Panc1 (cell line): ENCODE measurements around the gene DIABLO. TPM values are rescaled to one million over a fixed set of nuclear protein-coding genes. Genes with fewer than 3 reads are reported as not detected.

Source experiments
- ATAC-seq: fragments of 200-7000 bp; cut with Tn5 transposase; 2 replicates; pipeline ENCODE4 v1.9.1; 2020; ENCODE audit warnings: mild to moderate bottlenecking, moderate library complexity
- BruUV-seq: library from RNA; stranded (reverse); fragments of 400-500 nt; replicated peaks from 2 replicates; lab custom pipeline; 2021; lab: Mats Ljungman, UMichigan
- CTCF ChIA-PET: fragments of 300-600 bp; sonication (Branson Sonifier 250); formaldehyde crosslinking; loops from one replicate; lab custom pipeline; 2022; ENCODE audit warnings: antibody characterized with exemption; lab: Charles Lee
- POLR2A ChIA-PET: fragments of 300-600 bp; sonication (Branson Sonifier 250); formaldehyde crosslinking; loops from one replicate; lab custom pipeline; 2022; ENCODE audit warnings: antibody characterized with exemption; lab: Charles Lee
- DNase-seq: peaks from one replicate; pipeline ENCODE4 v3.0.0-alpha.2; 2010; ENCODE audit warnings: low read depth, low spot score
- H3K27ac ChIP-seq: 2 replicates; pipeline ENCODE4 v1.5.1; 2011; ENCODE audit warnings: mild to moderate bottlenecking, low read length, inconsistent platforms
- H3K27me3 ChIP-seq: fragments of 200-500 bp; sonication (Bioruptor generic); 2 replicates; pipeline ENCODE4 v1.6.0; 2014; ENCODE audit warnings: low read length, inconsistent platforms; ENCODE audit not compliant: control insufficient read depth, insufficient read depth
- H3K36me3 ChIP-seq: fragments of 200-500 bp; sonication (Bioruptor generic); 2 replicates; pipeline ENCODE4 v1.5.1; 2014; ENCODE audit warnings: inconsistent platforms, mild to moderate bottlenecking, low read length, moderate library complexity; ENCODE audit not compliant: control insufficient read depth, insufficient read depth
- H3K4me1 ChIP-seq: 2 replicates; pipeline ENCODE4 v1.5.1; 2011; ENCODE audit warnings: inconsistent platforms, mild to moderate bottlenecking, low read length, moderate library complexity; ENCODE audit not compliant: control insufficient read depth, insufficient read depth
- H3K4me3 ChIP-seq, 2 experiments: 2 replicates each; pipeline ENCODE4 v1.5.1; 2011 to 2012; ENCODE audit warnings: low read depth in 2 of 2, low read length in 2 of 2, mild to moderate bottlenecking in 2 of 2, inconsistent platforms in 1 of 2, moderate library complexity in 1 of 2
- H3K9me3 ChIP-seq: fragments of 200-500 bp; sonication (Bioruptor generic); 2 replicates; pipeline ENCODE4 v1.5.1; 2014; ENCODE audit warnings: low read depth, mild to moderate bottlenecking, inconsistent platforms, low read length, moderate library complexity; ENCODE audit not compliant: control insufficient read depth, insufficient read depth
- CTCF ChIP-seq: fragments of 450-650 bp; IDR thresholded peaks from 2 replicates; pipeline ENCODE4 v1.5.1; 2017; ENCODE audit warnings: mild to moderate bottlenecking
- POLR2AphosphoS5 ChIP-seq: IDR thresholded peaks from 2 replicates; pipeline ENCODE4 v1.6.1; 2012; ENCODE audit warnings: mild to moderate bottlenecking, low read depth, low read length, moderate library complexity
- REST ChIP-seq, 2 experiments: IDR thresholded peaks; 2 replicates each; pipeline ENCODE4 v1.6.1; 2011 to 2012; ENCODE audit warnings: low read depth in 2 of 2, control low read depth in 1 of 2, low read length in 1 of 2, mild to moderate bottlenecking in 1 of 2, moderate library complexity in 1 of 2; ENCODE audit not compliant: insufficient read depth in 1 of 2
- SIN3A ChIP-seq: IDR thresholded peaks from 2 replicates; pipeline ENCODE4 v1.6.1; 2012; ENCODE audit warnings: low read depth, mild to moderate bottlenecking, low read length, moderate library complexity, borderline replicate concordance; ENCODE audit not compliant: insufficient read depth
- TCF7L2 ChIP-seq: IDR thresholded peaks from 2 replicates; pipeline ENCODE4 v1.6.1; 2011; ENCODE audit warnings: mild to moderate bottlenecking, low read depth, low read length, inconsistent platforms
- in situ Hi-C: cut with HindIII; loops from 2 replicates; pipeline ENCODE4 v1.10.0; 2016; ENCODE audit warnings: low sequenced_read_pairs, low pct_unique_long_range_greater_than_20kb
- intact Hi-C: fragments of 100-400 bp; cut with micrococcal nuclease; formaldehyde crosslinking; loops from one replicate; pipeline ENCODE4 v1.10.0; 2022; ENCODE audit not compliant: unreplicated experiment
- total RNA-seq: library from RNA; stranded (reverse); gene quantifications from one replicate; pipeline ENCODE4 v1.2.1, GENCODE V29; 2021; ENCODE audit not compliant: unreplicated experiment

Gene DIABLO
- total RNA-seq, 1 experiment from 2014 or later = 71.5 TPM

- no peaks in the 10 kb centered on the region for H3K36me3 ChIP-seq
- no peak overlapping the region for H3K27ac ChIP-seq
- TF ChIP-seq CTCF = no peak
- TF ChIP-seq TCF7L2 = no peak
- TF ChIP-seq SIN3A = no peak
- TF ChIP-seq POLR2AphosphoS5 = no peak
- no peak for TF ChIP-seq REST (IDR thresholded peaks at IDR 0.05; ENCODE audit: insufficient read depth in 1 of 2, low read depth in 2 of 2, low read length in 1 of 2)
- DNase-seq = no peak
- ChIA-PET CTCF (interaction anchor here (0.6 kb wide), 1 partner anchor 37 kb away, joined by 3 read pairs; no protein-coding TSS in a partner anchor), POLR2A (interaction anchor here (0.5 kb wide), 1 partner anchor 101 kb away, joined by 8 read pairs; no protein-coding TSS in a partner anchor)
- H3K9me3 ChIP-seq = no peaks in the 10 kb centered on the region
- intact Hi-C loops (loop anchor here (2.0 to 10.0 kb wide), 2 partner anchors 59 to 135 kb away; no protein-coding TSS in a partner anchor), in situ Hi-C loops (no loop called here)
- no TSS peak for BruUV-seq
- no peaks in the 10 kb centered on the region for H3K4me1 ChIP-seq
- H3K4me3 ChIP-seq = no peak overlapping the region
- ATAC-seq = no peak
- H3K27me3 ChIP-seq = no peaks in the 10 kb centered on the region
These were observed 36.0 kb downstream of the DIABLO start for GRCh38 chr12:122189626-122190475.

GRCh38 chr12:122187466-122187865 lies 38.4 kb downstream of the DIABLO start:
- ATAC-seq (no peak), DNase-seq (no peak)
- H3K4me3 ChIP-seq = no peak overlapping the region
- H3K27ac ChIP-seq = no peak overlapping the region
- no peaks in the 10 kb centered on the region for H3K9me3 ChIP-seq
- CTCF ChIA-PET = no interaction called here
- TF ChIP-seq REST (IDR thresholded peaks at IDR 0.05; ENCODE audit: insufficient read depth in 1 of 2, low read depth in 2 of 2, low read length in 1 of 2) = no peak
- no peak for TF ChIP-seq CTCF
- no peak for TF ChIP-seq SIN3A
- TF ChIP-seq TCF7L2 = no peak
- no peak for TF ChIP-seq POLR2AphosphoS5
- POLR2A ChIA-PET = no interaction called here
- no TSS peak for BruUV-seq
- intact Hi-C loops = loop anchor here (10.0 kb wide), 1 partner anchor 133 kb away; no protein-coding TSS in a partner anchor
- in situ Hi-C loops = no loop called here
- H3K4me1 ChIP-seq = no peaks in the 10 kb centered on the region
- H3K27me3 ChIP-seq = no peaks in the 10 kb centered on the region
- H3K36me3 ChIP-seq = no peaks in the 10 kb centered on the region
